K562 (cell line): ENCODE results near the gene PDCD6IP. TPM values are rescaled to one million over a fixed set of nuclear protein-coding genes. Genes with fewer than 3 reads are reported as not detected.

Experiments
- ARHGAP35 ChIP-seq: fragments of 450-650 bp; IDR thresholded peaks from 2 replicates; pipeline ENCODE4 v1.6.1; 2018; ENCODE audit not compliant: partially characterized antibody
- ATF1 ChIP-seq, 2 experiments: fragments of 450-650 bp in 1 of 2; IDR thresholded peaks; 2 replicates each; pipeline ENCODE4 v1.6.1; 2016; ENCODE audit warnings: missing compliant biosample characterization in 1 of 2, missing genetic modification characterization in 1 of 2
- ATF7 ChIP-seq: fragments of 450-650 bp; IDR thresholded peaks from 2 replicates; pipeline ENCODE4 v1.7.1; 2014; ENCODE audit warnings: mild to moderate bottlenecking, moderate library complexity
- EHMT2 ChIP-seq: fragments of 450-650 bp; IDR thresholded peaks from 2 replicates; pipeline ENCODE4 v1.6.1; 2018; ENCODE audit warnings: antibody characterized with exemption
- ELF1 ChIP-seq: fragments of 200-800 bp; sonication (Bioruptor generic); IDR thresholded peaks from 2 replicates; pipeline ENCODE4 v1.6.1; 2016; ENCODE audit warnings: missing genetic modification characterization, missing compliant biosample characterization
- ILF3 ChIP-seq: fragments of 450-650 bp; IDR thresholded peaks from 2 replicates; pipeline ENCODE4 v1.6.1; 2018; ENCODE audit warnings: antibody characterized with exemption, mild to moderate bottlenecking, moderate library complexity, borderline replicate concordance
- KAT7 ChIP-seq: sonication (generic); formaldehyde crosslinking; IDR thresholded peaks from 2 replicates; pipeline ENCODE4 v1.8.0; 2022; ENCODE audit warnings: missing genetic modification reagents, mild to moderate bottlenecking, borderline replicate concordance
- NFATC3 ChIP-seq: fragments of 450-650 bp; IDR thresholded peaks from 2 replicates; pipeline ENCODE4 v1.6.1; 2017; ENCODE audit warnings: mild to moderate bottlenecking
- NR1H2 ChIP-seq: sonication (generic); formaldehyde crosslinking; IDR thresholded peaks from 2 replicates; pipeline ENCODE4 v1.4.0; 2020; ENCODE audit warnings: mild to moderate bottlenecking, missing genetic modification reagents
- PPARD ChIP-seq: fragments of 250-450 bp; sonication (Bioruptor Pico); IDR thresholded peaks from 2 replicates; pipeline ENCODE4 v1.8.0; 2022; ENCODE audit warnings: inconsistent platforms, mild to moderate bottlenecking, moderate library complexity
- SP1 ChIP-seq: sonication (generic); formaldehyde crosslinking; IDR thresholded peaks from 2 replicates; pipeline ENCODE4 v1.8.1; 2022; ENCODE audit warnings: mild to moderate bottlenecking, missing genetic modification reagents
- TBP ChIP-seq: optimal IDR thresholded peaks from 2 replicates; pipeline ENCODE3; 2011; ENCODE audit warnings: low read depth, low read length, improper control_type of control experiment
- TCF7L2 ChIP-seq: fragments of 150-350 bp; IDR thresholded peaks from 2 replicates; pipeline ENCODE4 v1.6.1; 2016; ENCODE audit warnings: low read depth, mild to moderate bottlenecking, low read length, moderate library complexity
- ZFP1 ChIP-seq: fragments of 450-650 bp; formaldehyde crosslinking; IDR thresholded peaks from 2 replicates; pipeline ENCODE4 v1.4.0; 2020; ENCODE audit warnings: mild to moderate bottlenecking, mixed read lengths
- ZSCAN32 ChIP-seq: fragments of 450-650 bp; formaldehyde crosslinking; IDR thresholded peaks from 2 replicates; pipeline ENCODE4 v1.4.0; 2020; ENCODE audit warnings: mild to moderate bottlenecking, moderate library complexity
- polyA plus RNA-seq, 8 experiments: library from polyadenylated mRNA; depleted of rRNA in 4 of 8; stranded (reverse) in 5 of 8; unstranded in 3 of 8; fragments of >200 nt; fragmentation: Nextera tagmentation in 2 of 8; fragmentation: Illumina TruSeq in 1 of 8; extraction: Ambion mirVana in 2 of 8; extraction: Trizol in 1 of 8; gene quantifications; 2 replicates each; pipeline versions ENCODE4 v1.2.1 to v1.2.3, GENCODE V29; 2011 to 2014; ENCODE audit warnings: inconsistent platforms in 1 of 8, missing spikeins in 1 of 8
- total RNA-seq, 7 experiments: library from RNA; depleted of rRNA in 6 of 7; stranded (reverse); fragments of >200 nt in 6 of 7; fragmentation: Illumina TruSeq in 2 of 7; extraction: Trizol in 2 of 7; gene quantifications; 2 replicates each; pipeline versions ENCODE4 v1.2.1 to v1.2.3, GENCODE V29; 2011 to 2021; ENCODE audit warnings: low replicate concordance in 1 of 7
- TF ChIP-seq, protein P1 (sequence below), 2 experiments: fragments of 450-650 bp; IDR thresholded peaks; 2 replicates each; pipeline ENCODE4 v1.6.1; 2016; ENCODE audit warnings: mild to moderate bottlenecking in 2 of 2, borderline replicate concordance in 1 of 2, low read depth in 1 of 2, moderate library complexity in 1 of 2
- TF ChIP-seq, protein P2 (sequence below): sonication (generic); IDR thresholded peaks from 2 replicates; pipeline ENCODE4 v1.6.1; 2016
- TF ChIP-seq, protein P3 (sequence below): fragments of 450-650 bp; formaldehyde crosslinking; IDR thresholded peaks from 2 replicates; pipeline ENCODE4 v1.4.0; 2022; ENCODE audit warnings: missing genetic modification characterization

PDCD6IP gene
- total and polyA plus RNA-seq, 9 of the 15 experiments (the other 6 are each of a cell fraction or from before 2014, with no cell fraction given), result 40.2 to 302 (median 122) TPM

DNA sequence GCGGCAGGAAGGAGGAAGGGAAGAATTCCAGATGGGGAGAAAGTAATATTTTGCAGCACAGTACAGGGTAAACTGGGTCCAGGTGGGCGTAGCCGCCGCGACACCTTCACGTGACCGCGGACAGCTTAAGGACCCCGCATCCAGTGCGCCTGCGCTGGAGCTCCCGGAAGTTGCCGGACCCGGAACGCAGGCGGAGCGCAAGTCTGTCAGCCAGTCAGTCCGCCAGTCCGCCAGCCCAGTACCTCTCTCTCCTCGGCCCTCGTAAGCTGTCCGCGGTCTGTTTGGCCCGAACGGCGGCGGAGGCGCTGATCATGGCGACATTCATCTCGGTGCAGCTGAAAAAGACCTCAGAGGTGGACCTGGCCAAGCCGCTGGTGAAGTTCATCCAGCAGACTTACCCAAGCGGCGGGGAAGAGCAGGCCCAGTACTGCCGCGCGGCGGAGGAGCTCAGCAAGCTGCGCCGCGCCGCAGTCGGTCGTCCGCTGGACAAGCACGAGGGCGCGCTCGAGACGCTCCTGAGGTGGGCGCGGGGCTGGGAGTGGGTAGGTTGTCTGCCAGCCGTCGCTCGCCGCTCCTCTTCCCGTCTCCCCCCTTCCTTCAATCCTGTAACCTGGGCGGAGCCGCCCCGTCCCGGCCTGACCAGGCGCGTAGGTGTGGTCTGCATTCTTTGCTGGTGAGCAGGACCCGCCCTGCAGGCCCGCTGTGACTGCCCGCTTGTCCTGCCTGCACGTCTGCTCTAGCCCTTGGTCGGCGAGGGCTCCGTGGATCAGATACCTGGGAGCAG is at the start of gene PDCD6IP (continued):
- TF ChIP-seq, protein P1, sequence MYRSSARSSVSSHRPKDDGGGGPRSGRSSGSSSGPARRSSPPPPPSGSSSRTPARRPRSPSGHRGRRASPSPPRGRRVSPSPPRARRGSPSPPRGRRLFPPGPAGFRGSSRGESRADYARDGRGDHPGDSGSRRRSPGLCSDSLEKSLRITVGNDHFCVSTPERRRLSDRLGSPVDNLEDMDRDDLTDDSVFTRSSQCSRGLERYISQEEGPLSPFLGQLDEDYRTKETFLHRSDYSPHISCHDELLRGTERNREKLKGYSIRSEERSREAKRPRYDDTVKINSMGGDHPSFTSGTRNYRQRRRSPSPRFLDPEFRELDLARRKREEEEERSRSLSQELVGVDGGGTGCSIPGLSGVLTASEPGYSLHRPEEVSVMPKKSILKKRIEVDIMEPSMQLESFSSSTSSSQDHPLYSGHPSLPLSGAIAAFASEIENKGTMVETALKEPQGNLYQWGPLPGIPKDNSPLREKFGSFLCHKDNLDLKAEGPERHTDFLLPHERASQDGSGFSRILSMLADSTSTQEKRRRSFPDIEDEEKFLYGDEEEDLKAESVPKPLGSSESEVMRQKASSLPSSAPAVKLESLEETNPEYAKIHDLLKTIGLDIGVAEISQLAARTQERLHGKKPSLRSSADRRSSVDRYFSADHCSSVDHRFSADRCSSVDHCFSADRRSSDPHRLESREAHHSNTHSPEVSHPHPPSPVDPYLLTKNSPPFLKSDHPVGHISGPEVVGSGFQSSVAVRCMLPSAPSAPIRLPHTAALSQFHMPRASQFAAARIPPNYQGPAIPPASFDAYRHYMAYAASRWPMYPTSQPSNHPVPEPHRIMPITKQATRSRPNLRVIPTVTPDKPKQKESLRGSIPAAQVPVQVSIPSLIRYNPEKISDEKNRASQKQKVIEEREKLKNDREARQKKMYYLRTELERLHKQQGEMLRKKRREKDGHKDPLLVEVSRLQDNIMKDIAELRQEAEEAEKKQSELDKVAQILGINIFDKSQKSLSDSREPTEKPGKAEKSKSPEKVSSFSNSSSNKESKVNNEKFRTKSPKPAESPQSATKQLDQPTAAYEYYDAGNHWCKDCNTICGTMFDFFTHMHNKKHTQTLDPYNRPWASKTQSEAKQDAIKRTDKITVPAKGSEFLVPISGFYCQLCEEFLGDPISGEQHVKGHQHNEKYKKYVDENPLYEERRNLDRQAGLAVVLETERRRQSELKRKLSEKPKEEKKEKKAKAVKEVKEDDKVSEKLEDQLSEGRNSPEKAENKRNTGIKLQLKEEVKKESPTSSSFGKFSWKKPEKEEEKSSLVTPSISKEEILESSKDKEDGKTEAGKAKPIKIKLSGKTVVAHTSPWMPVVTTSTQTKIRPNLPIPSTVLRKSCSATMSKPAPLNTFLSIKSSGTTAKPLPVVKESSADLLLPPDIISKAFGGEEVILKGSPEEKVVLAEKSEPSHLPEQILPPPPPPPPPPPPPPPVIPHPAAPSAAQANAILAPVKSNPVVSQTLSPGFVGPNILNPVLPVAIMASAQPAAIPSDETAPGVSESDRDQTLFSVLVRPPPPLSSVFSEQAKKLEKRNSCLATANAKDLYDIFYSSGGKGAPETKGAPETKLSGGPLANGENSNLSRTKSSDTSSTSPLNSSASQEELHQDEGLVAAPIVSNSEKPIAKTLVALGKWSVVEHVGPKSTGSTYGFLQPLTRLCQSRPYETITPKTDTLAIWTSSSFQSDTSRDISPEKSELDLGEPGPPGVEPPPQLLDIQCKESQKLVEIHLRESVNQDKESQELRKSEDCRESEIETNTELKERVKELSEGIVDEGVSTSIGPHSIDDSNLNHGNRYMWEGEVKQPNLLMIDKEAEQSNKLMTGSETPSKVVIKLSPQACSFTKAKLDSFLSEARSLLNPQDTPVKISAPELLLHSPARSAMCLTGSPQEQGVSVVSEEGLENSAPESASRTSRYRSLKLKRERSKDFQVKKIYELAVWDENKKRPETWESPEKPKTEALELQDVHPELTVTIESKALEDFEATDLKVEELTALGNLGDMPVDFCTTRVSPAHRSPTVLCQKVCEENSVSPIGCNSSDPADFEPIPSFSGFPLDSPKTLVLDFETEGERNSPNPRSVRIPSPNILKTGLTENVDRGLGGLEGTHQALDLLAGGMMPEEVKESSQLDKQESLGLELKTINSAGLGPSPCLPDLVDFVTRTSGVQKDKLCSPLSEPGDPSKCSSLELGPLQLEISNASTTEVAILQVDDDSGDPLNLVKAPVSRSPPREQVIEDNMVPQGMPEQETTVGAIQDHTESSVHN (IDR thresholded peaks at IDR 0.05; ENCODE audit: borderline replicate concordance in 1 of 2, low read depth in 1 of 2), result no peak
- TF ChIP-seq SP1 (CRISPR knock-in tag) (peak; percentile 89), ATF1 (CRISPR knock-in tag; IDR thresholded peaks at IDR 0.05) (no peak), ATF1 (tag; IDR thresholded peaks at IDR 0.05) (peak; percentile 85), NR1H2 (CRISPR knock-in tag) (no peak; the same call in 1 of the 2 replicates), ZFP1 (0 out of 2 replicates have a peak, but pooled peaks have one; percentile 21), NFATC3 (no peak), TBP (peak; percentile 86), ARHGAP35 (no peak), TCF7L2 (no peak), KAT7 (CRISPR knock-in tag) (peak; percentile 82; the same call in 1 of the 2 replicates), EHMT2 (no peak), PPARD (CRISPR knock-in tag) (no peak), ATF7 (peak; percentile 87), ZSCAN32 (no peak), ELF1 (tag) (peak; percentile 97), ILF3 (no peak)
- TF ChIP-seq, protein P2, sequence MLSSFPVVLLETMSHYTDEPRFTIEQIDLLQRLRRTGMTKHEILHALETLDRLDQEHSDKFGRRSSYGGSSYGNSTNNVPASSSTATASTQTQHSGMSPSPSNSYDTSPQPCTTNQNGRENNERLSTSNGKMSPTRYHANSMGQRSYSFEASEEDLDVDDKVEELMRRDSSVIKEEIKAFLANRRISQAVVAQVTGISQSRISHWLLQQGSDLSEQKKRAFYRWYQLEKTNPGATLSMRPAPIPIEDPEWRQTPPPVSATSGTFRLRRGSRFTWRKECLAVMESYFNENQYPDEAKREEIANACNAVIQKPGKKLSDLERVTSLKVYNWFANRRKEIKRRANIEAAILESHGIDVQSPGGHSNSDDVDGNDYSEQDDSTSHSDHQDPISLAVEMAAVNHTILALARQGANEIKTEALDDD, result peak; percentile 78; the same call in 1 of the 2 replicates
- TF ChIP-seq, protein P3, sequence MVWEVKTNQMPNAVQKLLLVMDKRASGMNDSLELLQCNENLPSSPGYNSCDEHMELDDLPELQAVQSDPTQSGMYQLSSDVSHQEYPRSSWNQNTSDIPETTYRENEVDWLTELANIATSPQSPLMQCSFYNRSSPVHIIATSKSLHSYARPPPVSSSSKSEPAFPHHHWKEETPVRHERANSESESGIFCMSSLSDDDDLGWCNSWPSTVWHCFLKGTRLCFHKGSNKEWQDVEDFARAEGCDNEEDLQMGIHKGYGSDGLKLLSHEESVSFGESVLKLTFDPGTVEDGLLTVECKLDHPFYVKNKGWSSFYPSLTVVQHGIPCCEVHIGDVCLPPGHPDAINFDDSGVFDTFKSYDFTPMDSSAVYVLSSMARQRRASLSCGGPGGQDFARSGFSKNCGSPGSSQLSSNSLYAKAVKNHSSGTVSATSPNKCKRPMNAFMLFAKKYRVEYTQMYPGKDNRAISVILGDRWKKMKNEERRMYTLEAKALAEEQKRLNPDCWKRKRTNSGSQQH, result no peak
